ENCODE measurements around the gene GALNT10.

Gene GALNT10

DNA sequence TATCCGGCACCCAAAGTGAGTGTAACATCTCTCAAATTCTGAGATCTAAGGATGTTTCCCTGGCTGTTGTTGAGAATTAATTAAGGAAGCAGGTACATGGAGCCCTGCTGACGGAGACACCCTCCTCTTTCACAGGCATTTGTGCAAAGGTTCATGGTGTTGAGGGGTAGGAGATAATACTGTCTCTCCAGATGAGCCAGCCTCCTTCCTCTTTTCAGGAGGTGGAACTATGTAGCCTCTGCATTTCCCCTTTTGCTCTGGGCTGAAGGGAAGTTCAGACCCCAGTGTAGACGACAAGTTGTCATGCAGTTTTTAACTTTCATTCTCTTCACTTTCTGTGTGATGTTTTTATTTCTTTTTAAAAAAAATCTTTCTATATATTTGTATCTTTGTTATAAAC is 107.5 kb downstream of the GALNT10 start:
- no peak for DNase-seq (ENCODE audit: low spot score)

DNA sequence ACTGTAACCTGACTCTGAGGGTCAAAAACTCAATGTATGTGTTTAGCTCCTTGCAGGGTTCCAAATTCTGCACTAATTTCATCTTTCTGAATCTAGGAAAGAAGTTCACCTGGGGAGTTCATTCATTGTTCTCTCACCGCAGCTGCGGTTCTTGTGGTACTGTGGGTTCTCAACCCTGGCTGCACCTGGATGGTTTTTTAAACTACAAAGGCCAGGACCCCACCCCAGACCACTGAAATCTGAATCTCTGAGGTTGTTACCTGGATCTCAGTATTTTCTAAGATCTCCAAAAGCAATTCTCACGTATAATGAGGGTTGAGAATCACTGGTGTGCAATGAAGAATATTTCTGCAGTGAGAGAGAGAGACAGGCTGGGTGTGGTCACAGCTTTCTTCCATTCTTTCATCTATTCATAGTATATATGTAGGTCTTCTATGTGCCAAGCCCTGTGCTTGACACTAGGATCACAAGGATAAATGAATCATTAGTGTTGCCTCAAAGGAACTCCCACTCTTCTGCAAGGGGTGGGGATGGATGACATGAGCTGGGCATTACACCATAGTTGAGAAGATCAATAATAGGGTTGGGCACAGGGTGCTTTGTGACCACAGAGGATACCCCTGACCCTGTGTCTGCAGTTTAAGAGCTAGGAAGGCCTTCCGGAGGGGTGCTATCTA is 109.8 kb downstream of the GALNT10 start:
- DNase-seq (ENCODE audit: low spot score): no peak

GRCh38 chr5:154301726-154302125 is 111.2 kb downstream of the GALNT10 start:
- no peak for DNase-seq (ENCODE audit: low spot score)

GRCh38 chr5:154302161-154302560 is 111.6 kb downstream of the GALNT10 start:
- DNase-seq (ENCODE audit: low spot score): no peak

GRCh38 chr5:154303133-154303532 is 112.6 kb downstream of the GALNT10 start:
- no peak for DNase-seq (ENCODE audit: low spot score)

DNA sequence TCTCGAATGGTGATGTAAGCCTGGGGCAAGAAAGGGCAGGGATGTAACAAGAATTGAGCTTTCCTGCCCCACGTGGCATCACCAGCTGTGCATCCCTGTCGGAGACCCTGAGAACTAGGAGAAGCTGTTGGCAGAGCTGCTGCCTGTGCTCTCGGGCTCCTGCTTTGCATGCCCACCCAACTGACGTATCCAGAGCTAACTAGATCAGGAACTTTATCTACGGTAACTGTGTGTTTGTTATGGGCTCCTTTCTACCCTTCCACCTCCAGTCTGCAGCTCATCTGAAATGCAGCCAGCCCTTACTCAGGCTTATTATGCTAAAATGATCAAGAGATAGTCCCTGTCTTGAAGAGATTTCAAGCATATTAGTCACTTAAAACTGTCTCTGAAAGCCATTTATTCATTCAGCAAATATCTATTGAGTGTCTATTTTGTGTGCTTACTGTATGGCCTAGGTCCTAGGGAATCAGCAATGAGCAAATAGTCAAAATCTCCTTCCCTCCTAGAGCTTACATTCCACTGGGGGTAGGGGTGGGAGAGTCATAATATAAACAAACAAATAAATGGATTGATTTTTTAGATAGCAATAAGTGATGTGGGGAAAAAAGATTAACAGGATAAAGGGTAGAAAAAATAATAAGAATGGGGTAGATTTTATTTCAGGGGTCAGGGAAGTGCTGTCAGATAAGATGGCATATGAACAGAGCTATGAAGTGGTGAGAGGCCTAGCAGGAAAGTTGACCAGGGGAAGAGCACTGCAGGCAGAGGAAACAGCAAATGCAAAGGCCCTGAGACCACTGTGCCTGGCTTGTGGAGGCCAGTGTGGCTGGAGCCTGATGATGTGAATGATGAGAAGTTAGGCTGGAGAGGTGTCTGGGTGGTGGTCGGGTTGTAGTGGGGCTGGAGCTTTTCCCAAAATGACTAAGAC is 118.2 kb downstream of the GALNT10 start:
- no peak for DNase-seq (ENCODE audit: low spot score)

- no peak for DNase-seq (ENCODE audit: low spot score)
These were observed 118.8 kb downstream of the GALNT10 start for GRCh38 chr5:154309371-154309745.

GRCh38 chr5:154309805-154310204 is 119.3 kb downstream of the GALNT10 start:
- no peak for DNase-seq (ENCODE audit: low spot score)

DNA sequence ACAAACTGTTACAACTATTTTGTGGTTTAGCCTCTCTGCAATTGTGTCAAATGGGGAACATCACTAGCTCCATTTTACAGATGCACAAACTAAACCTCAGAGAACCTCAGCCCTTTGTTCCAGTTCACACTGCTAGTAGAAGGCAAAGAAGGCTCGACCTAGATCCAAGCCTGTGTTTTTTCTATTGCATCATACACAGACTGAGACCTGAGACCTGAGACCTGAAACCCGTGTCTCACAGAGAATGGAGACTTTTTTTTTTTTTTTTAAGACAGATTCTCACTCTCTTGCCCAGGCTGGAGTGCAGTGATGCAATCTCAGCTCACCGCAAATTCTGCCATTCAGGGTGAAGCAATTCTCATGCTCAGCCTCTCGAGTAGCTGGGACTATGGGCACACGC is 120.8 kb downstream of the GALNT10 start:
- no peak for DNase-seq (ENCODE audit: low spot score)

- DNase-seq (ENCODE audit: low spot score): no peak
These were observed 121.5 kb downstream of the GALNT10 start for GRCh38 chr5:154312000-154312399.

- no peak for DNase-seq (ENCODE audit: low spot score)
These were observed 122.0 kb downstream of the GALNT10 start for GRCh38 chr5:154312576-154312975.

GRCh38 chr5:154313360-154314017 is 123.0 kb downstream of the GALNT10 start:
- DNase-seq (ENCODE audit: low spot score): no peak

- no peak for DNase-seq (ENCODE audit: low spot score)
These were observed 124.7 kb downstream of the GALNT10 start for GRCh38 chr5:154315196-154315595.

DNA sequence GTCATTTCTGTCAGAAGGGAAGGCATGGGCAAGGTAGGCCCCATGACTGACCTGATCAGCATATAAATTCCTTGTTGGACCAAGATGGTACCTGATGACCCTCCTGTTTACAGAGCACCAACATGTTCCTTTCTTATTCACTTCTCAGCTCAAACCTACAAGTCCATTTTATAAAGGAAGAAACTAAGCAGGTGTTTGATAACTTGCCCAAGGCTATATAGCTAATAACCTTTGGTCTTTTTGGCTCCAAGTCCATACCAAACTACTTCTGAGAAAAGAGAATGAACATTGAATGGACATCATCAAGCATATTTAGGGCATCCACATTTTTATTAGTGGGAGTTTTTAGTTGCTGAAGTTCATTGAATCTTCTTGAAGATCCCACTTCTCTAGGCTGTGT is 125.2 kb downstream of the GALNT10 start:
- no peak for DNase-seq (ENCODE audit: low spot score)

DNA sequence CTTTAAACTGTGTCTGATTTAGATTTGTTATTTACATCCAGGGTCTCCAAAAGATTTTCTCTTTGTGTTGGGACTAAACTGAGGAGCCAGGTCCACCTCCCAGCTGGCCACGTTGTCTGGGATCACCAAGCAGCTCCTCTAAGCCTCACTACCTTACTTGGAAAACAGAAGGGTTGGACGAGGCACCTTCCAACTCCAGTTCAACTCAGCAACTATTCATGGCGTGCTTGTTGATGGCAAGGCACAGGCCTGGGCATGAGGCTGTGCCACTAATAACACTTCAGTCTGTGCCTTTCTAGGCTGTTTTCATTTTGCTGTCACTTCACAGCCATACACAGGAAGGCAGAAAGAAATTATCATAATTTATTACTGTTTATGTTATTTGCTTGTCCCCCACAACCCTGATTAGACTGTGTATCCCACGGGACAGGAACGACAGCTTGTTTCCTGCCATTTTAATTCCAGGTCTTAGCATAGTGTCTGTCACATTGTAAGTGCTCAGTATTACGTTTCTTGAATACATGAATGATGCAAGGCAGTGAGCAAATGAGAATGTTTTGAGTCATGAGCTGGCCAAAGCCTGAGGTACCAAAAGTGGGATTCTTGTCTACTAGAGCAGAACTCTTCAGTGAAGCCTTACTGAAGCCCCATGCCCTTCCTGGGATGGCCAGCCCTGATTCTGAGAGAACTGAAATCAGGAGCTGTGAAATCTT is 125.8 kb downstream of the GALNT10 start:
- no peak for DNase-seq (ENCODE audit: low spot score)

- DNase-seq (ENCODE audit: low spot score): no peak
These were observed 127.4 kb downstream of the GALNT10 start for GRCh38 chr5:154317916-154318315.

GRCh38 chr5:154318691-154319090 is 128.2 kb downstream of the GALNT10 start:
- DNase-seq (ENCODE audit: low spot score): no peak

GRCh38 chr5:154319736-154320135 is 129.2 kb downstream of the GALNT10 start:
- no peak for DNase-seq (ENCODE audit: low spot score)

DNA sequence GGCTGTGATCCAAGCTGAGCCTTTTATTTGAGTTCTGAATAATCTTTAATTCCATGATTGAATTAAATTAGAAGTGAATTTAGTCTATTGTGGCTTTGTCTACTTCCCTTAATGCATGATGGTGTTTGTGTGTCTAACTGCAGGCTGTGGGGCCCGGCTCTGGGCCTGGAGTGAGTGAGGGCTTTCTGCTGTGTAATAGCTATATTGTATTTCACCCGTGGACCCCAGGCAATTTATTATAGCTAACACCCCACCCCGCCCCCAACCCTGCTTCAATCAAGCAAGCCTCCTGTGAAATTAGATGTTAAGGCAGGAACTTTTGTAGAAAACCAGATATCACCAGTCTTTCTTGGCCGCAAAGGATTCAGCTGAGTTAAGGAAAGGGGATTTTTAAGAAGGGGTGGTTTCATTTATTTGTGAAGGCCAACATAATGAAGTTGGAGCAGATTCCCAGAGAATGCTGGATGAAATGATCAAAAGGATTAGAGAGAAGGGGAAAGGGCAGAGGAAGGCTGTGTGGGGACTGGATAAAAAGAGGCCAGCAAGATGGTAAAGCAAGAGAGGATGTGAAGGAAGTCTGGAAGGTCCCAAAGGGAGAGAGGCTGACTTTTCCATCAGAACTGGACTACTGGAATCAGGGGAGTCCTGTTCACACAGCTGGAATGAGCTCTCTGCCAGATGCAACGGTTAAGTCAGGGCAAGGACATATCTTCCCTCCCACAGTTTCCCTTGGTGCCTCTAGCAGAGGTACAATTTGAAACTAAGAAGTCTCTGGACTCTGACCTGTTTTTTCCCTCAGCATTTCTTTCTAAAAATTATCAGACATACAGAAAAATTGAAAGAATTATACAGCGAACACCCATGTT is 129.9 kb downstream of the GALNT10 start:
- DNase-seq (ENCODE audit: low spot score): no peak

DNA sequence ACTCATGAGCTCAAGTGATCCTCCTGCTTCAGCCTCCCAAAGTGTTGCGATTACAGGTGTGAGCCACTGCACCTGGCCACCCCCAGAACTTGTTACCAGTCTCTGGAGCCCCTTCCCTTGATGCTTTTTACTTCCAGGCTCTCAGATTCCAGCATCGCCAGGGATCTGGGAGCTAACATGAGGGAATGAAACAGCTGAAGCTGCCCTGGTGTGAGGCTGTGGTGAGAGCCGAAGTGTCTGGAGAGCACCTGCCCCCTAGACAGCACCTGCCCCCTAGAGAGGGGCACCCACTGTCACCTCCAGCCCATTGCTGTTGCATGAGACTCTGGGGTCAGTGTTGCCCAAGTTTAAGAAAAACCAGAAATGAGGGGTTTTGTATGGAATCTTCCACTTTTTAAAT is 131.0 kb downstream of the GALNT10 start:
- no peak for DNase-seq (ENCODE audit: low spot score)

DNA sequence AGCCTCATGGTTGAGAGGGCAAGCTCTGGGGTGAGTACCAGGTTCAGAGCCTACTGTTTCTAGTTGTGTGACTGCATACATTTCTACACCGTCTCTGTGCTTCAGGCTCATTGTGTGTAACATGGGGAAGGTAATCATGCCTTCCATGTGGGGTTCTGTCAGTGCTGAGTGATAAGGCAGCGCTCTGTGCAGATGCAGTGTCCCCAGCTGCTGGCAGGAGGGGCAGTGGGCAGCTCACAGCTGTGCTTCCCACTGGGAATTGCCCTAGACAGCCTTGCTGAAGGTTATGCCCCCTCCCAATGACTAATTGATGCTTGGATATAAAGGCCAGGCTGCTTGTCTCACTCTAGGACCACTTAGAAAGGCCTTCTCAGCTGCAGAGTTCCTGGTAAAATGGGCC is 133.5 kb downstream of the GALNT10 start:
- DNase-seq (ENCODE audit: low spot score): no peak
